Loucy (cell line): Measurements from ENCODE around the gene CCDC102B.

Experiments used
- EZH2phosphoT487 ChIP-seq: fragments of 200-600 bp; IDR thresholded peaks from 2 replicates; pipeline ENCODE4 v1.6.1; 2018; ENCODE audit warnings: antibody characterized with exemption, mild to moderate bottlenecking, moderate library complexity, borderline replicate concordance
- TF ChIP-seq, protein P1 (sequence below): fragments of 200-600 bp; sonication (generic); conservative IDR thresholded peaks from 2 replicates; pipeline ENCODE4 v1.5.1; 2014; ENCODE audit warnings: mild to moderate bottlenecking, antibody characterized with exemption, low read length

DNA sequence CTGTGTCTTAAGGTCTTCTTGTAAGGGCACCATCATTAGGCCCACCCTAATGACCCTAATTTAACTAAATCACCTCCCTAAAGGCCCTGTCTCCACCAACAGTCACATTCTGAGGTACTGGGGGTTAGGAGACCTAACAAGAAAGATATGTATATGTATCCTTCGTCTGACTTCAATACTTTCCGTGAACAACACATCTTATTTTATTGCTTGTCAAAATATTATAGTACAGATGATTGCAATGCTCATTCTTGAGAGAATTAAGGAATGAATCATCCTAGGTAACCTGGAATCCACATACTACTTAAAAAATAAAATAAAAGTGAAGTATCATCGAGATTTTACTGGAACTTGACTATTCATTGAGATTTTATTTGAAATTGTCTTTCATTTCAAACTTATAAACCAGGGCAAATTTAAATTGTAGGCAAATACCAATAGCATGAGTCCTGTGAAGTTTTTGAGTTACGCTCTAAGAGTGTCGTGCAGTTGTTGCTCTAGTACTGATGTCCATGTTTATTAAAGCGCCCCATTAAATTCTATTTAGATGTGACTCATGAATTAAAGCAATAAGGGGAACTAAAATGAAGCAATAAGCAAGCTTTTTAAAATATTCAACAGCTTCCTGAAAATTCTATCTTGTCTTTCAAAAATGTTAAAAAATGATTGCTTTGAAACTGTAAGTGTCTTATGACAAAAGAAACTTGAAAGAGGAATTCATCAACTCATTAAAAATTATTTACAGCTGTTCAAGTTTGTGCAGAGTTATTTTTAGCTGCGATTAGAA, 40.0 kb downstream of the CCDC102B start:
- TF ChIP-seq, protein P1, sequence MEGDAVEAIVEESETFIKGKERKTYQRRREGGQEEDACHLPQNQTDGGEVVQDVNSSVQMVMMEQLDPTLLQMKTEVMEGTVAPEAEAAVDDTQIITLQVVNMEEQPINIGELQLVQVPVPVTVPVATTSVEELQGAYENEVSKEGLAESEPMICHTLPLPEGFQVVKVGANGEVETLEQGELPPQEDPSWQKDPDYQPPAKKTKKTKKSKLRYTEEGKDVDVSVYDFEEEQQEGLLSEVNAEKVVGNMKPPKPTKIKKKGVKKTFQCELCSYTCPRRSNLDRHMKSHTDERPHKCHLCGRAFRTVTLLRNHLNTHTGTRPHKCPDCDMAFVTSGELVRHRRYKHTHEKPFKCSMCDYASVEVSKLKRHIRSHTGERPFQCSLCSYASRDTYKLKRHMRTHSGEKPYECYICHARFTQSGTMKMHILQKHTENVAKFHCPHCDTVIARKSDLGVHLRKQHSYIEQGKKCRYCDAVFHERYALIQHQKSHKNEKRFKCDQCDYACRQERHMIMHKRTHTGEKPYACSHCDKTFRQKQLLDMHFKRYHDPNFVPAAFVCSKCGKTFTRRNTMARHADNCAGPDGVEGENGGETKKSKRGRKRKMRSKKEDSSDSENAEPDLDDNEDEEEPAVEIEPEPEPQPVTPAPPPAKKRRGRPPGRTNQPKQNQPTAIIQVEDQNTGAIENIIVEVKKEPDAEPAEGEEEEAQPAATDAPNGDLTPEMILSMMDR: no peak
- TF ChIP-seq EZH2phosphoT487: no peak
